ENCODE data around the gene CCDC154.

- no peak for TF ChIP-seq CTCF (conservative IDR thresholded peaks at IDR 0.05; ENCODE audit: low read length)
- TF ChIP-seq EZH2phosphoT487 (IDR thresholded peaks at IDR 0.05; ENCODE audit: borderline replicate concordance): no peak
Observed at GRCh38 chr16:1393613-1394176, 50.7 kb downstream of the CCDC154 start.

Measured in Loucy (cell line).